HEK293 (cell line): ENCODE data around the gene PACRG.

ENCODE experiments used
- CTCF ChIP-seq: fragments of 450-650 bp; formaldehyde crosslinking; IDR thresholded peaks from 2 replicates; pipeline ENCODE4 v1.5.1; 2016; ENCODE audit warnings: missing biosample characterization, missing genetic modification characterization
- KLF10 ChIP-seq: fragments of 450-650 bp; IDR thresholded peaks from 2 replicates; pipeline ENCODE4 v1.5.1; 2018; ENCODE audit warnings: missing biosample characterization, mild to moderate bottlenecking, missing genetic modification characterization
- ZBTB7A ChIP-seq: fragments of 450-650 bp; formaldehyde crosslinking; IDR thresholded peaks from 2 replicates; pipeline ENCODE4 v1.5.1; 2016; ENCODE audit warnings: low read depth, missing biosample characterization, missing genetic modification characterization
- ZNF133 ChIP-seq: fragments of 450-650 bp; formaldehyde crosslinking; IDR thresholded peaks from 2 replicates; pipeline ENCODE4 v1.5.1; 2016; ENCODE audit warnings: missing biosample characterization, missing genetic modification characterization
- ZNF404 ChIP-seq: fragments of 450-650 bp; formaldehyde crosslinking; IDR thresholded peaks from 2 replicates; pipeline ENCODE4 v1.5.1; 2017; ENCODE audit warnings: missing biosample characterization, missing genetic modification characterization
- ZNF561 ChIP-seq: fragments of 450-650 bp; IDR thresholded peaks from 2 replicates; pipeline ENCODE4 v1.5.1; 2018; ENCODE audit warnings: missing biosample characterization, missing genetic modification characterization, borderline replicate concordance

DNA sequence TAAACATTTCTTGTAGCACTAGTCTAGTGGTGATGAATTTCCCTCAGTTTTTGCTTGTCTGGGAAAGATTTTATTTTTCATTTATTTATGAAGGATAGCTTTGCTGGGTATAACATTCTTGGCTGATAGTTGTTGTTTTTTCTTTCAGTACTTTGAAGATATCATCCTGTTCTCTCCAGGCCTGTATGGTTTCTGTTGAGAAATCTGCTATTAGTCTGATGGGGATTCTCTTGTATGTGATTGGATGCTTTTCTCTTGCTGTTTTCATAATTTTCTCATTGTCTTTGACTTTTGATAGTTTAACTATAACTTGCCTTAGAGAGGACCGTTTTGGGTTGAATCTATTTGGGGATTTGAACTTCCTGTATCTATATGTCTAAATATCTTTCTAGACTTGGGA, 207.1 kb downstream of the PACRG start:
- no peak for TF ChIP-seq CTCF (tag by site-specific recombination)
- TF ChIP-seq ZNF561: no peak
- no peak for TF ChIP-seq ZNF404 (tag by site-specific recombination)
- no peak for TF ChIP-seq KLF10 (tag by site-specific recombination)
- TF ChIP-seq ZBTB7A (tag by site-specific recombination): no peak
- no peak for TF ChIP-seq ZNF133 (tag by site-specific recombination)
